T-helper 2 cell treated with Interferon-gamma antibody and Interleukin-4, amounts not matched to agents 5 μg/mL and 100 μg/mL, for 36 hours (primary cell): Measurements from ENCODE around the gene CCDC121.

Experiments
- DNase-seq: peaks from one replicate; pipeline ENCODE4 v3.0.0; 2021; ENCODE audit warnings: low spot score
- H3K27ac Mint-ChIP-seq: one replicate; pipeline ENCODE4 v1.8.0; 2021; ENCODE audit warnings: mild to moderate bottlenecking, mixed read lengths
- H3K27me3 Mint-ChIP-seq: one replicate; pipeline ENCODE4 v1.8.0; 2021; ENCODE audit warnings: low read depth, mixed read lengths
- H3K36me3 Mint-ChIP-seq: one replicate; pipeline ENCODE4 v1.8.0; 2021; ENCODE audit warnings: low read depth, mixed read lengths
- H3K4me1 Mint-ChIP-seq: one replicate; pipeline ENCODE4 v1.8.0; 2021; ENCODE audit warnings: low read depth, mixed read lengths
- H3K4me3 Mint-ChIP-seq: one replicate; pipeline ENCODE4 v1.8.0; 2022; ENCODE audit warnings: mild to moderate bottlenecking, moderate library complexity, mixed read lengths
- H3K9me3 Mint-ChIP-seq: one replicate; pipeline ENCODE4 v1.8.0; 2021; ENCODE audit warnings: mixed read lengths

CCDC121 gene

DNA sequence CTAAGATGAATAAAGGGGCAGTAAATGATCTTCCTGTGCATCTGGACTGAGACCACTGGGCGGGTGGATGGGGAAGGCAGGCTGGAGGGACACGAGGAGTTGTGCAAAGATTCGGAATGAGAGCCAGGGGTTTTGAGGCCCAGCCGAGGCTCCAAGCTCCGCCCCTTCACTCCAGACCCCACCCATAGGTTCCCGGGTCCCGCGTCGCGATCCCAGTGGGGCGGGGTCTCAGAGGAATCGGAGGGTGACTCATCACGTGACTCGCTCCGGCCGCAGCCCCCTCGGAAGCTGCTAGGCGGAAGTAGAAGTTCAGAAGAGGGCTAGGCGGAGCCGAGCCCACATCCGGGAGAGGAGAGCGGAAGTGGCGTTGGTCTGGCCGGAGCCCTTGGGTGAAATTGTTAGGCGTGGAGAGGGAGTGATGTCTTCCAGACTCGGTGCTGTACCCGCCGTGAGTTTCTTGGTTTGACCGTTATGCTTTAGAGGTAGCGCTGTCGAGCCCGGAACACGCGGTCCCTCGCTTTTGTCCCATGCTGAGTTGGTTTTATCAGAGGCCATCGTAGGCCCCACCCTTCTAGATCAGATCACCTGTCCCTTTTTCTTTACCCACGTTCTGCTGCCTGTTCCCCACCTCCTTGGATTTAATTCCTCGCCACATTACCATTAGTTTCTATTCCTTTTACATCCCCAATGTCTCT, 46.0 kb downstream of the CCDC121 start, which contains the start of gene ZNF512:
Gene ZNF512, plus strand, starts transcription at position 348 of the 695 bp plus-strand sequence. Its CDS starts 71 bp downstream, at position 419.
- Mint-ChIP-seq H3K27ac (peak within 1 kb of the TSS; percentile 94), H3K36me3 (peaks cover 30% of the 10 kb centered on the region), H3K9me3 (peaks cover under 1% of the 10 kb centered on the region), H3K4me3 (peak within 1 kb of the TSS; percentile 95), H3K27me3 (peaks cover 2% of the 10 kb centered on the region), H3K4me1 (peaks cover 36% of the 10 kb centered on the region)
- peak; percentile 82 for DNase-seq

DNA sequence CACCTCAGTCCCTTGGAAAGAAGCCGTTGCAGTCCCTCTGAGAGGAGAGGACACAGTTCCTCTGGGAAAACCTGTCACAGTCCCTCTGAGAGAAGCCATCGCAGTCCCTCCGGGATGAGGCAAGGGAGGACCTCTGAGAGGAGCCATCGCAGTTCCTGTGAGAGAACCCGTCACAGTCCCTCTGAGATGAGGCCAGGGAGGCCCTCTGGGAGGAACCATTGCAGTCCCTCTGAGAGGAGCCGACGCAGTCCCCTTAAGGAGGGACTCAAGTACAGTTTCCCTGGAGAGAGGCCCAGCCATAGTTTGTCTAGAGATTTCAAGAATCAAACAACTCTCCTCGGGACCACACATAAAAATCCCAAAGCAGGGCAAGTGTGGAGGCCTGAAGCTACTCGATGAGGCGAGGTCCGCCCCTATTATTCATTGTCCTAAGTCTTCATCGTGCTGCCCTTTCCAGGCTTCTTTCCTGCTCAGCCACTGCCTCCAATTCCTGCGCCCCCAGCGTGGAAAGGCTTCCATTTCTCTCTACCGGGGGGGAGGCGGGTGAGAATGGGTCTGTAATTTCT, 46.6 kb downstream of the CCDC121 start:
- DNase-seq: no peak
- Mint-ChIP-seq H3K4me3 (peak overlapping the region; percentile 95), H3K27ac (peak overlapping the region; percentile 94), H3K36me3 (peaks cover 29% of the 10 kb centered on the region), H3K9me3 (no peaks in the 10 kb centered on the region), H3K4me1 (peaks cover 36% of the 10 kb centered on the region), H3K27me3 (peaks cover 7% of the 10 kb centered on the region)

DNA sequence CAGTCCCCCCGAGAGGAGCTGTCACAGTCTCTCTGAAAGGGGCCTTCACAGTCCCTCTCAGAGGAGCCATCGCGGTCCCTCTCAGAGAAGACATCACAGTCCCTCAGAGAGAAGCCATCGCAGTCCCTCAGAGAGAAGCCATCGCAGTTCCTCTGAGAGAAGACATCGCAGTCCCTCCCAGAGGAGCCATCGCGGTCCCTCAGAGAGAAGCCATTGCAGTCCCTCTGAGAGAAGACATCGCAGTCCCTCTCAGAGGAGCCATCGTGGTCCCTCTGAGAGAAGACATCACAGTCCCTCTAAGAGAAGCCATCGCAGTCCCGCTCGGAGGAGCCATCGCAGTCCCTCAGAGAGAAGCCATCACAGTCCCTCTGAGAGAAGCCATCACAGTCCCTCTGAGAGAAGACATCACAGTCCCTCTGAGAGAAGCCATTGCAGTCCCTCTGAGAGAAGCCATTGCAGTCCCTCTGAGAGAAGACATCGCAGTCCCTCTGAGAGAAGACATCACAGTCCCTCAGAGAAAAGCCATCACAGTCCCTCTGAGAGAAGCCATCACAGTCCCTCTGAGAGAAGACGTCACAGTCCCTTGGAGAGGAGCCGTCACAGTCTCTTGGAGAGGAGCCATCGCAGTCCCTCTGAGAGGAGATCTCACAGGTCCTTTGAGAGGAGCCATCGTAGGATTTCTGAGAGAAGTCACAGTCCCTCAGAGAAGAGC, 47.2 kb downstream of the CCDC121 start:
- H3K27ac Mint-ChIP-seq: no peak overlapping the region
- H3K27me3 Mint-ChIP-seq: peaks cover 8% of the 10 kb centered on the region
- H3K36me3 Mint-ChIP-seq: peaks cover 24% of the 10 kb centered on the region
- peak; percentile 9 for DNase-seq
- H3K9me3 Mint-ChIP-seq: no peaks in the 10 kb centered on the region
- peak overlapping the region; percentile 37 for H3K4me3 Mint-ChIP-seq
- H3K4me1 Mint-ChIP-seq: peaks cover 30% of the 10 kb centered on the region
